Stimulated activated CD4-positive, alpha-beta T cell treated with anti-CD3 and anti-CD28 coated beads, Interleukin-12 subunit alpha, Interleukin-12 subunit beta, amount 100 ng/mL, for 4 hours (primary cell): ENCODE measurements around the gene TUB.
A peak's percentile ranks its signal among the peaks of the same experiment; 100 is the strongest.

Experiments
- DNase-seq: peaks from one replicate; pipeline ENCODE4 v3.0.0-alpha.2; 2020

The TUB gene

DNA sequence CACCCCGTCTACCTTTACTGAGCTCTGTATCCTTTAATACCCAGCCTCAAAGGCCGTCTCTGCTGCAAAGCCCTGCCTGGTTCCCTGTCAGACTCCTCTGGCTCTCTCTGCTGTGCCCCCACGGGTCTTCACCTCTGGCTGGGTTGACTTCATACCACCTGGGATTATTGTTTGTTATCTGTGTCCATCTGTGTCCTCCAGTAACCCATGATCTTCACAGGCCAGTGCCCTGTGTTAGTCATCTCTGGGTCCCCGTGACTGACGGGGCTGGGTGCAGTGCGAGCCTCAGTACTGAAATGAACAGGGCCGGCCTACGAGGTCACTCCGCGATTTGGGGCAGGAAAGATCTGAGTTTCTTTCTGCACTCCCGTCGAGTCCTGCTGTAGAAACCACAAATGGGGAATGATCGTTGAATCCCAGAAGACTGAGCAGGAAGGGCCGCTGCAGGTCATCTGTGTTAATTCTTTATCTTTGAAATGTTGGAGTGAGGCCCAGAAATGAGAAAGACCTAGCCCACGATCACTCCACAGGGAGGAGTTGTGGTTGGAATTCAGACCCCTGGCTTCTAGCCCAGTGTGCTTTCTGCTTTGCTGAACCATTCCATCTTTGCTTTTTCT, 12.3 kb upstream of the TUB start:
- DNase-seq, result no peak

DNA sequence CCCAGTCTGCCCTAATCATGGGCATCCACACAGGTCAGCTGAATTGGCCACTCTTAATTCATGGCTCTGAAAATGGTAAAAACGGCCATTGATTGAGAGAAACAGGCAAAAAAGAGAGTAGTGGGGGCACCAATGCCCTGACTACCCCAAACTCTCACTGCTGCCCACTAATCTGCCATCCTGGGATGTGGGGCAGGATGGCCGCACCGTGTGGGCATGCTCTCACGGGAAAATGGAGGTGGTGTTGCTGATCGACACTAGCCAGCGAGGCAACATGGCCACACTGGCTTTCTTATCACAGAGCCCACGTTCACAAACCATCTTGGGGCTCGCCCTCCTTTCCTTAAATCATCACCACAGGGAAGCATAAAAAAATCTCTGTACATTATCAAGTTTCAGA, 11.2 kb upstream of the TUB start:
- no peak for DNase-seq

DNA sequence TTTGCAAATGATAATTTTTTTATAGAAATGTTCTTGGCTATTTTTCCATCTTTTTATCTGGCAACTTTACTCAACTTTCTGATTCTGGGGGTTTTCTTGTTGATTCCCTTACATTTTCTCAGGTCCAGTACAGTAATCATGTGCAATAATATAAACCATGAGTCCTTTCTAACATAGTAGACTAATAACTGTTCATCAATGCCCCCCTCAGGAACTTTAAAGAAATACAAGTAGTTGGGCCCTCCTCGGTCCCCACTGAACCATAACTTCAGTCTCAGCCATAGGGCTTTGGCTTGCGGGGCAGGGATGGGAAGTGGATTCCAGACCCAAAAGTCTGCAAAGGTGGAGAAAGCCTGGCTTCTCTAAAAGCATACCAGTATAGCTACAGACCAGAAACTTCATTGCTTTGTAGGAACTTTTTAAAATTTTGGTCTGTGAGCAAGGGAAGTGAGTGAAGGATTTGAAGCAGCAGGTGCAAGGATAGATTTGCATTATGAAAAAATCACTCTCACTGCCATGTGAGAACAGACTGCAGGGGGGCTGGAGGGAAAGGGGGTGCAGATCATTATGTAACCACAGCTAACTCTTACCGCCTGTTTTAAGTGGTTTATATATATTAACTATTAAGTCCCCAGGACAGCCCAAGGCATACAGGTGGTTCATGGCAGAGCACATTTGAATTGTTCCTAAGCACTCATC, 10.4 kb upstream of the TUB start:
- no peak for DNase-seq

DNA sequence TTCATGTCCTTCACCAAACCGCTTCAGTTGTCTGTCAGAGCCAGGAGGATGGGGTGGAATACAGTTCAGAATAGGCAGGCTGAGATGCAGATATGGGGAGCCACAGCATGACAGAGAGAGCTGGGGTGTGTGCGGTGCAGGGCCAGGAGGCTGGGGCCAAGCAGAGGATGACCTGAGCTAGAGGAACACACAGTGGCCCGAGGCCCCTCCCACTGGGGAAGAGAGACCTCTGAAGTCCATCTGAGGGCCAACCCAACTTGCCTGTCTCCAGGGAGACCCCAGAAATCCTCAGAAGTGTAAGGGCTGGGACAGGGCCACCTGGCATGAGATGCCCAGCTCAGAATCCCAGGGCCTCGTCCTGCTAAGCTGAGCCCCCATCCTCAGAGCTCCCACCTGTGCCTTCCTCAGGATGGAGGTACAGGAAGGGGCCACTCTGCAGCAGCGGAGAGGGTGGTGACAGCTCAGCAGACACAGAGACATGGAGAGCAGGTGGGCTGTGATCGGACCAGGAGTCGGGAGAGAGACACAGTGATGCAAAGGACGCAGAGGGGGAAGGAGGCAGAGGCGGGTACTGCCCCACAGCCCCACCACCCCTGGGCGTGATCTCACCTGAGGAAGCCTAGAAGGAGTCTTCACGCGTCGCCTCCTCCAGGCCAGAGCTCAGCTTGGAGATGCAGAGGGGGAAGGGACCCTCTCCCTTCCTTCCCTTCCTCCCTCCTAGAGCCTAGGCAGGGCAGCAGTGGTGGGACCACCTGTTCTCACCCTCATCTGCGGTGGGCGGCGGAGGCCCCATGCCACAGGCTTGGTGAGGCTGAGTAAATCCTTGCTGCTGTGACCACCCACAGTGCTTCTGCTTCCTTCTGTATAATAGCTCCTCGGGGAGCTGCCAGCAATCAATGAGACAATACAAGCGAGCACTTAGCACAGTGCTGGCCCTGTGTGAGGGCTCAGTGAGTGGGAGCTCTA, 9.1 kb upstream of the TUB start:
- DNase-seq, result no peak

DNA sequence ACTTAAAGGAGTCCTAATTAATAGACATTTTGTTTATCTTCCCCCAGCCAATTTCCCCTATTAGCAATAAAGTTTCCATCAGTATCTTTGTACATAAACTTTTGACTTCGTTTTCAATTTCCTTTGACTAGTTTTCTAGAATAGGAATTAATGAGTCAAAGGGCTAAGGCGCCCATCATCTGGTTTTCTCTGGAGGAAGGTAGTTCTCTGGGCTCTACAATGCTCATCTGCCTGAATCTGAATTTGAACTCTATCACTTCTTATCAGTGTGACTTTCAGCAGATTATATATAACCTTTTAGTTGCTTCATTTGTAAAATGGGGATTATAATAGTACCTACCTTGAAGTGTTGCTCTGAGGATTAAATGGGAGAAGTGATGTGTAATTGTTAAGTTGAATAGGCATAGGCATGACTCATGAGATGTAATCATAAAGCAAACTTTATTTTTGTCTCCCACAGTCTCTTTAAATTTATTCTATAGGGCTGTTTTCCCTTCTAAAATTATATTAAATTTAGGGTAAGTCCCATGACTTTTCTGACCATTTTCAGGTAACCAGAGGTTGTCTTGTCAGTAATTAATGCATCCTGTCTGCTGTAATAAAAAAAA, 5.8 kb upstream of the TUB start:
- DNase-seq, result no peak

DNA sequence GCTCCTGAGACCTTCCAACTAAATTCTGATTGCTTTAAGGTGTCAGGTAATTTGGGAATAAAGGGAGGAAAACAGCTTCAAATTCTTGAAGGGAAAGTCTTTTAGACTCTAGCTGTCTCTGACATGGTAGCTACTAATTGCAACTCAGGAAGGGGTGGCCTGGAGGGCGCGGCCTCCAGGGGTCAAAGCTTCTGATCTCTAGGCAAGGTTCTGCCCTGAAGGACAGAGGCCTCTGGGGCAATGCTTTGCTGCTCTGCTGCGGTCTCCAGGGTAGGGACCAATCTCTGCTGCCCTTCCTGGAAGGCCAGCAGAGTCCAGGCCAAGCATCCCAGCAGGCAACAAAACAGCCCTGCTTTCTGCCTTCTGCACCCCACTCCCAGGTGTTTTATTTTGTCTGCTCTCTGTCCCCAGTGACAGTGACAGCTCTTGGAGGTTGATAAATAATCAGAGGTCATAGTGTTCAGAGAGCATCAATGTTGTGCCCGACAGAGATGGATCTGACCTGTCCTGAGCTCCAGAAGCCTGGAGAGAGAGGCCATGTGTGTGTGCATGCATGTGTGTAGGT, 1.8 kb upstream of the TUB start:
- no peak for DNase-seq

DNA sequence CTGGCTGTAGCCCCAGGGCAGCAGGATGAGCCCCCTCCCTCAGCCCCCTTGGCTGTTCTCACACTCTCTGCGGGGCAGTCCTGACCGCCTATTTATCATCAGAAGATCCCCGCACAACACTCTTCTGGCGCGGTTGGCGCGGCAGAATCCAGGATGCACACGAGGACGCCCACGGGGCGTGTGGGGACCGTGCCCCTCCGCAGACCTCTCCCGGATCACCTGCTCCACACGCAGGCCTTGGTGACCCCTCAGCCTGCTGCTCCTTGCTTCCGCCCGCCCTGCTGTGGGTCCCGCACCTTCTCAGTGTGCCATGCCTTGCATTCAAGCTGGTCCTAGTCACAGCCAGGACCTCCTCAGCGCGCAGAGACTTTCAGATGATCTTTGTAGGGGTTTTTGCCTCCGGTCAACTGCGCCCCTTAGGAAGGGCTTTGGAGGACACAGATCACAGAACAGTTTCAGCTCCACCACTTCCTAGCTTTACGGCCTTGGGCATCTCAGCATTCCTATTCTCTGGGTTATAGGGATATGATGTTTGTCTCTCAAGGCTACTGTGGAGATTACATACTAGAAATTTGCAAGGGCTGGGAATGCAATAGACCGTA, 841 bp upstream of the TUB start:
- DNase-seq, result no peak

DNA sequence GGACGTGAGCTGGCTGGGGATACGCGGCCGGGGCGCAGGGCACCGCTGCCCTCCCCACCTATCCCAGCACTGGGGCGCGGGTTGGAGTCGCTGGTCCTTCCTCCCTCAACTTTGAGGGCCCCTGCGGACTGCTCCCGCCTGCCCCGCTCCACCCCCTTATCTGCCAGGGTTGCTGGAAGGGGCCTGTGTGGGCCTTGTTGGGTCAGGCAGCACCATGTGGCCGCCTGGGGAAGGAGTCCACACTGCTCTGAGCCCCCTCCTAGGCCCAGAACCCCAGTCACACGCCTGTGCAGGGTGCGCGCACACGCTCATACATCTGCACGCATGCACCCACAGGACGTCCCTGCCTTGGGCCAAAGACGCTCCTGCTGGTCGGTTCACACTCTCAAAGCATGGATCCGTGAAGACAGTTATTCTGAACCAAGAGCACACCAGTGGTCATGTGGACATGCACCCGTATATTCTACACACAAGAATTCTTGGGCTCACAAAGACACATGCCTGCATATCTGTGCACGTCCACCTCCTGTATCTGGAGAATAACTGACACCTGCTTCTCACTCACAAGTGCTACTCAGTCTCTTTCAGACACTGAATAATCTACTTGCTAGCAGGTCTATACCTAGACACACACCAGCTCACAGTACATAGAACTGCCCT, 710 bp downstream of the TUB start:
- no peak for DNase-seq

DNA sequence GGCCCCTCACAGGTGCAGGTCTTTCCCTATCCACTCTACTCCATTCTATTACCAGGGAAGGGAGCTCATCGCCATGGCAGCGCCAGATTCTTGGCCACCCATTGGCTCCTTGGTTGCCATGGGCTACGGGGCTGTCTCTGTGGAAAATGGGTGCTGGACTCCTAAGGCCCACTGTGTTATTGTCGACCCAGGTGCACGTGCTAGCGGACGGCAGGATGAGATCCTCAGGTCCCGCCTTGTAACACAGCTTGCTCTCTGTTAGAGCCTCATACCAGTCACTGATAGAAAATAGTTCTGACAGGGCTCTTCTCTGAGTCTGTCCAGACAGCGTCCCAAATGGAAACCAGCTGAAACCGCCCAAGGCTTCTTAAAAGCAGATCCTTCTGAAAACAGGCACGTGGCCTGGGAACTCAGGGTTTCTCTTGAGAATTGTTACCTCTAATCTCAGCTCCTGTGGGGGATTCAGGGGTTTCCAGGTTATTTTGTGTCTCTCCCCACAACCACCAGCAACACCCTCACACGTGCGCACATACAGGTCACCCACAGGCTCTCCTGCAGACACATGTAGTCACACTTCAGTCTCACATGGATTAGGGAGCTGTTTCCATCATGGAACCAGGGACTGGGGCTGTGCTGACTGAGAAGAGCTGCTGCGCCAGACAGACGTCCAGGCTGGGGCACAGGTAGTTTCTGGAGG, 1.5 kb downstream of the TUB start:
- no peak for DNase-seq

DNA sequence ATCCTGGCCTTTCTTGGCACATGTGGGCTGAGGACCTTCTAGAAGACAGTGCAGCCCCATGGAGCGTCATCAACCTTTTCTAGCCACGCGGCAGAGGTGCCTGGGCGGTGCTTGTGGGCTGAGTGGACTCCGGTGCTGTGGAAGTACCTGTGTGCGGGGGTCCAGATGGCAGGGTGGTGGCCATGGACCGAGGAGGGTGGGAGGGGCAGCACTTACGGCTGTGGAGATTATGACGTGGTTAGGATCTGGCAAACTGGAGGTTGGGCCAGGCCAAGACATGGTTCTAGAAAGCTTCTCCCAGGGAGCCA, 2.0 kb downstream of the TUB start:
- no peak for DNase-seq

DNA sequence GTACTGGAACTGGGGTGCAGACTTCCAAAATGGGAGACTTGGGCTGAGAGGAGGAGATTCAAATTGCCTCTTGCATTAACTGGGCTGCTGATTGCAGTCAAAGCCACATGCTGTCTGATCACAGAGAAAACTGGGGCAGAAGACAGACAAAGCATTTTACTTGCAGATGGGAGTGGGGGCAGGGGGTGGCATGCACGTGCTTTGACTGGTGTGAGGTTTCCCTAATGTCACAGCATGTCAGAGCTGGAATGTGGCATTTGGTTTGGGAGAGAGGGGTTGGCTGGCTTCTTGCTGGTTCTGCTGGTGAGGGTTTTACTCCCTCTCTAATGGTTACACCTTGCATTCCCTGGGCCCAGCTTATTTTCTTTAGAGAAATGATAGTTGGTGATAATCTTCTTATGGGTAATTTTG, 2.9 kb downstream of the TUB start:
- DNase-seq, result no peak

DNA sequence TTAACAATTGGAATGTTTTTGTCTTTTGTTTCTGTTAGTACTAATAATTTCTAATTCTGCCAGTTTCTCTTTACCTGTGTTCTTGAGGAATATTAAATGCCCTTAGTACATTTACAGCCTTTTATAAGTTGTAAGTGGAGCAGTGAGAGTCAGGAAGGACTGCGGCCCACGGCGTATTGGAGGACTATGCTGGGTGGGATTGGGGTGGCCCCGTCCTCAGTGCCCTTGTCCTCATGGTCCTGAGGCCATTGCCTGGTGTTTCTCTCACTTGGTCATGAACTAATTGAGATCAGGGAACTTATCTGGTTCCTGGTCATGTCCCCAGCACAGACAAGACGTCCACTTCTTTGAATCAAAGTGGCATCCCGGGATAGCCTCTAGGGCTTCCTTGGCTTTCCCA, 3.3 kb downstream of the TUB start:
- no peak for DNase-seq

DNA sequence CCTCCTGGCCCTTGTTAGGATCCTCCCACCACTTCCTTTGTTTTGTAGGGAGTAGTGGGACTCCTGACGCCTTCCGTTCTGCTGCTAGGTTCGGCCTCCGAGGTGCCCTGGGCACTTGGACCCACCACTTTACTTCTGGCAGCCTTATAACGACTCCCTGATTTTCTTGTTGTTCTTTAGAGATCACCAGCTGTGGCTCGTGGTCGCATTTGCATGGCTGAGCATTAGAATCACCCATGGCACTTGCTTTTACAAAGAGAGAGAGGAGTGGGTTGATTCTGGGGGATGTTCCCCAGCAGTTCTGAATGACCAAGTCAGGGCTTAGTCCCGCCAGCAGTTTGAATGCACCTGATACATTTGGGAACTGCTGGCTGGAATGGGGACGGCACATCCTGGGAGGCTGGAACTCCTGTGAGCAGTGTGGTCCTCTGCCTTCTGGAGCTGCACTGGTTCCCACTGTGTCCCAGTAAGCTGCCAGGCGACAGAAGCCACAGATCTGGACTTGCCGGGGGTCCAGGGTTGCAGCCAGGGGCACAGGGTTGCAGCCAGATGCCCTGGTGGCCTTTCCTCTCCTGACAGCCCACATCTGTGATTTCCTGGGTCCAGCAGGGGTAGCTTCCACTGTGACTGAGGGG, 4.1 kb downstream of the TUB start:
- no peak for DNase-seq

DNA sequence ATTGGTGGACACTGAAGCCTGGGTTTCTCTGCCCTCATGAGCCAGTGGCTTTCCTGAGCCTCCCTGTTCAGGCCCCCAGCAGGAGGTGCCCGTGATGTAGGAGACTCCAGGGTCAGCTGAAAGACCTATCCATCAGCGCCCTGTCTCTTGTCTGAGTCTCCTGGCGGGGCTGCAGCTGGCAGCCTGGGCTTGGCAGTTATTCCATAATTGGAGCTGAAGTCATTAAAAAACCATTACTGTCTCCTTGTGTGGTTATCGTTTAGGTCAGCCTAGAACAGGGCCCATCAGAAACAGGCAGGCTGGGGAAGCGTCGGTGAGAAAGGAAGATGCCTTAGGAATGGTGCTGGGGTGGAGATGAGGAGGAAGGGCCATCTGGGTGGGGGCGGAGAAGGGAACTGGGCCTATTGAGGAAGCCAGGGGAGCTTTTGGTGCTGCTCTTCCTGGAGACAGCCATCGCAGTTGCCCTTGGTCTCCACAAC, 5.0 kb downstream of the TUB start:
- no peak for DNase-seq

DNA sequence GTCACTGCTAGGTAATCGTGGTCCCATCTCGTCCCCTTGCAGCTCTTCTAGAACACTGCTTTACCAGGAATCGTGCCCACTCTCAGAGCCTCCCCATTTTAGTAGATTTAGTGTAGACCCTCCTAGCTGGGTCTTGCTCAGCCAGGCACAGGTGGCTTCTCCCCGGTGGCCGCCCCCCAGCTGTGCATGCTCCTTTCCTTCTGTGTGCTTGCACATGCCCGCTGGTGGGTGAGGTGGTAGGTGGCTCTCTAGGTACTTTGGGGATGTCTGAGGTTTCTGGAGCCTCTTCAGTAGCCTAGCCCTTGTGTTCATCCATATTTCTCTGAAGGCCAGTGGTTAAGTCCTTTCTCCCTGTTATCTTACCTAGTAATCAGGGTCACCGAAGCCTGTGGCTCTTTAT, 5.6 kb downstream of the TUB start:
- DNase-seq, result no peak

DNA sequence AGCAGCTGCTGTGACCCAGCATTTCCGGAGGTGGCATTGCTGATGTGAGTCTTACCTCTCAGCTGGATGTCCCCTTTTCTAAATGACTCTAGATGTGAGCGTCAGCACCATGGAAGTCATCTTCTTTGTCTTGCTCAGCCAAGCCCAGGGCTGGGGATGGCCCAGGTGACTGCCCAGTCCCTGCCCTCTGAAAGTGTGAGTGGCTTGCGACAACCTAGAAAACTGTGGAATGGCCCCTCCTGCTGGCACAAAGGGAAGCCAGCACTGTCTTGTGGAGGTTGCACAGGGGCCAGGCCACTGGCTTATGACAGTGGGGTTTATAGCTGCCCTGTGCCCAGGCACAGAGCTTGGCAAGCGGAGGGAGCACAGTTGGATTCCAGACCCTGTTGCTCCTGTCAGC, 6.2 kb downstream of the TUB start:
- DNase-seq, result no peak

DNA sequence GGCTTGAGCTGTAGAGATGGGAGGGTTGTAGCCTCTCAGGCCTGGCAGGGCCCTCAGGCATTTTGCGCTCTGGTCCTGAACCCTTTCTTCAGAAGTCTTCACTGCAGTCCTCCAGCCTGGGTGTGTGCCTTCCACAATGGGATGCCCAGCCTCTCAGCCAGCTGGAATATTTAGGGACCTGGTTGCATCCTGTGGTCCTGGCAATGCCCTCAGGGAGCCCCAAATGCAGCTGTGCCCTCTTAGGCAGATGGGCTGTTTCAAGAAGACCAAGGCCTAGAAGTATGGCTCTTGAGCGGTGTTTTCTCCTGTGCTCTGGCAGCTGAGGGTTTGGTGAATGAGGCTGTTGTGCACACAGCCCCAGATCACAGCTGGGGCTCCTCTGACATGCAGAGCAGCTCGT, 6.7 kb downstream of the TUB start:
- DNase-seq, result no peak

DNA sequence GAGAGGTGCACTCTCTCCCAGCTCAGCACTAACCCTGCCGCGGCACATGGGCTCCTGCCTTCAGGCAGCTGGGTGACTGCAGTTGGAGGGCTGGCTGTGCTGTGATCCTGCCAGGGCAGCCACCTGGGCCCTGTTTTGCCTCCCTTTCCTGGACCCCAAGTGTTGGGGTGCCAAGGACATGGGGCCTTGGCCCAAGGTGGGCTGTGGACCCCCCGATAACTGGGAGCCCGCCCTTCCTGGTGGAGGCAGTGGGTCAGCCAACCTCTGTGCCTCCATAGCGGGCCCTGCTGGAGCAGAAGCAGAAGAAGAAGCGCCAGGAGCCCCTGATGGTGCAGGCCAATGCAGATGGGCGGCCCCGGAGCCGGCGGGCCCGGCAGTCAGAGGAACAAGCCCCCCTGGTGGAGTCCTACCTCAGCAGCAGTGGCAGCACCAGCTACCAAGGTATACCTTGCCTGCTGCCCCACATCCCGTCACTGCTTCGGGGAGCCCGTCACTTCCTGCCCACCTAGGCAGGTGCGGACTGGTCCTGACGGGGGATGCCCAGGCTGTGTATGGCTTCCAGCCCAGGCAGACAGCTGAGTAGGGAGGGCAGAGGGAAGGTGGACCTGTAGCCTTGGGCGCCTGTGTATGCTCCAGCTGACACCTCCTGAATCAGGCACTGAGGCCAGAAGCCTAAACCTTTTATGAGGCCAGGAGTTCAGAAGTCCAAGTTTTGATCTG, 8.9 kb downstream of the TUB start:
- DNase-seq, result no peak

DNA sequence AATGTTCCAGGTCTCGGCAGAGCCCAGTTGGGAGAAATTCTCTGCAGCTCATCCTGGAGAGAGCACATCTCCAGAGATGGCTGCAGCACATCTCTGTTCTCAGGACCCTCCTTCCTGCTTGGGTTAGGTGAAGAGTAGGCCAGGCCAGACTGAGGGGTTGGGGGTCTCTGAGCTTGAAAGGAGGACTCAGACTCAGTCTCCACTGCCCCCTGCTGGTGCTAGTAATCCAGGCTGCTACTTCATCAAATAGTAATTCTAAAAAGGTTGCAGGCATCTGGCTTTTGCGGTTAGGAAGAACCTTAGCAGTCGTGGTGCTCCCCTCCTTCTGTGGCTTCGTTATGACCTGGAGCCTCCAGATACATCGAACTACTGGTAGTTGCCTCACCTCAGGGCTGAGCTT, 9.7 kb downstream of the TUB start:
- peak; percentile 14 for DNase-seq

DNA sequence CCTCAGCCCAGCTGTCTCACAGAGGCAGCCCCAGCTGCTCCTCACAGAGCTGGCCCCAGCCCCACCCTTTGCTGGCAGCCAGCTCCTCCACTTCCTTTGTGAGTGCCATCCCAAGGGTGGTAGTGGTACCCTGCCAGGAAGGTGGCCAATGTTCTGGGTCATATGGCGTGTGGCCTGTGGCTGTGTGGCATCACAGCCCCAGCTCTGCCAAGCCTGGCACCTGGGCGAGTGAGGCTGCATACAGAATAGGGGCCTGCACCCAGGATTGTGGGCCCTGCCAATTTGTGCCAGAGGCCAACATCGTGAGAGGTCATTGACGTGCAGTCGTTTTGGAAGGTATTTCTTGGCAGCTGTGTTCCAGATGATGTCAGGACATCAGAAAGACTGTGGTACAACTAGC, 10.7 kb downstream of the TUB start:
- DNase-seq, result no peak
